ENCODE results near the gene TMEM141.

- TF ChIP-seq MXI1 (conservative IDR thresholded peaks at IDR 0.05; ENCODE audit: poor library complexity, severe bottlenecking), result no peak
- no peak for TF ChIP-seq EP300 (conservative IDR thresholded peaks at IDR 0.05; ENCODE audit: poor library complexity, severe bottlenecking)
- TF ChIP-seq CTCF (IDR thresholded peaks at IDR 0.05; ENCODE audit: poor library complexity, severe bottlenecking), result no peak
- TF ChIP-seq EZH2 (IDR thresholded peaks at IDR 0.05; ENCODE audit: borderline replicate concordance, insufficient read depth, low read length, poor library complexity, severe bottlenecking), result no peak
These were observed 11.3 kb upstream of the TMEM141 start for GRCh38 chr9:136779808-136780207.
